ENCODE data around the gene SDC1. TPM values are rescaled to one million over a fixed set of nuclear protein-coding genes. Genes with fewer than 3 reads are reported as not detected.

Gene SDC1
- total RNA-seq, 1 donor from 2014 or later: 115 TPM

DNA sequence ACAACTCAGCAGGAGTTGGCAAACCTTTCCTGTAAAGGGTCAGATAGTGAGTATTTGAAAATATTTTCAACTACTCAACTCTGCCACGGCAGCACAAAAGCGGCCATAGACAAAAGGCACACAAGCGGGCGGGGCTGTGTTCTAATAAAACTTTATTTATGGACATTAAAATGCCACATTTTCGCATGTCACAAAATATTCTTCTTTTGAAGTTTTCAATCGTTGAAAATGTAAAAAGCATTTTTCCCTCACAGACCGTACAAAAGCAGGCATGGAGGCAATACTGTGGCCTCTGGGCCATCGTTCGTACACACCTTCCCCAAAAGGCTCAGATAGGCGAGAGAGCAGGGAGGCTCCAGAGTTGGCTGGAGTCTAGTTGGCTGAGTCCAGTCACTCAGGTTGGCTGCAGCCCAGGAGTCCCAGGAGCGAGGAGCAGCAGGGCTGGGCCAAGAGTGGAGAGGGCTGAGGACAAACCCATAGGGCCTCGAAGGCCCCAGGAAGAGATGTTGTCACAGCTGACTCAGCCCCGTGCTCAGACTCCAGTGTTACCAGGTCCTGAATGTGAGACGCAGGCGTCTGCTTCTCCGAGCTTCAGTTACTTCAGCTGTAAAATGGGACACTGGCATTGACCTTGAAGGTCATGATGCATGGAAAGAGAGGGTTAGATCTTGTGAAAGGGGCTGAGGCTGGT lies 42.5 kb downstream of the SDC1 start:
- no peak overlapping the region for H3K4me3 ChIP-seq (ENCODE audit: low read depth, low read length)
- DNase-seq (ENCODE audit: low read depth): peak; percentile 37
- TF ChIP-seq, protein P1, sequence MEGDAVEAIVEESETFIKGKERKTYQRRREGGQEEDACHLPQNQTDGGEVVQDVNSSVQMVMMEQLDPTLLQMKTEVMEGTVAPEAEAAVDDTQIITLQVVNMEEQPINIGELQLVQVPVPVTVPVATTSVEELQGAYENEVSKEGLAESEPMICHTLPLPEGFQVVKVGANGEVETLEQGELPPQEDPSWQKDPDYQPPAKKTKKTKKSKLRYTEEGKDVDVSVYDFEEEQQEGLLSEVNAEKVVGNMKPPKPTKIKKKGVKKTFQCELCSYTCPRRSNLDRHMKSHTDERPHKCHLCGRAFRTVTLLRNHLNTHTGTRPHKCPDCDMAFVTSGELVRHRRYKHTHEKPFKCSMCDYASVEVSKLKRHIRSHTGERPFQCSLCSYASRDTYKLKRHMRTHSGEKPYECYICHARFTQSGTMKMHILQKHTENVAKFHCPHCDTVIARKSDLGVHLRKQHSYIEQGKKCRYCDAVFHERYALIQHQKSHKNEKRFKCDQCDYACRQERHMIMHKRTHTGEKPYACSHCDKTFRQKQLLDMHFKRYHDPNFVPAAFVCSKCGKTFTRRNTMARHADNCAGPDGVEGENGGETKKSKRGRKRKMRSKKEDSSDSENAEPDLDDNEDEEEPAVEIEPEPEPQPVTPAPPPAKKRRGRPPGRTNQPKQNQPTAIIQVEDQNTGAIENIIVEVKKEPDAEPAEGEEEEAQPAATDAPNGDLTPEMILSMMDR (conservative IDR thresholded peaks at IDR 0.05; ENCODE audit: low read depth, low read length): no peak

DNA sequence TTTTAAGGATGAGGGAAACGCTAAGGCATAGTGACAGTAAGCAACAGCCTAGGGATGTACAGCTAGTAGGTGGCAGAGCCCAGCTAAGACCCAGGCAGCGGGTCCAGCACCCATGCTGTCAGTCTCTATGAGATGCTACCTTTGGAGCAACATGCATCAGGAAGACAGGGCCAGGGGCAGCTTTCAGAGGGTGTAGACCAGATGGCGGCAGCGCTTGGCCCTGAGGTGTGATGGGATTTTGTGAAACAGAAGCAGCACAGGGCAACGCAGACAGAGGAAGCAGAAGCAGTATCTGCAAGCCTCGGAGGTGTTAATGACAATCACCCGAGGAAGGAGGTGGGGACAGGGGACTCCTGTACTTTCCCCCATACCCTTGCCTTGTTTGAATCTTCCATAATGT lies 43.2 kb downstream of the SDC1 start:
- H3K4me3 ChIP-seq (ENCODE audit: low read depth, low read length): no peak overlapping the region
- TF ChIP-seq, protein P1 (conservative IDR thresholded peaks at IDR 0.05; ENCODE audit: low read depth, low read length): no peak
- DNase-seq (ENCODE audit: low read depth): no peak

GRCh38 chr2:20180676-20181648 lies 44.0 kb downstream of the SDC1 start:
- TF ChIP-seq, protein P1 (conservative IDR thresholded peaks at IDR 0.05; ENCODE audit: low read depth, low read length): no peak

DNA sequence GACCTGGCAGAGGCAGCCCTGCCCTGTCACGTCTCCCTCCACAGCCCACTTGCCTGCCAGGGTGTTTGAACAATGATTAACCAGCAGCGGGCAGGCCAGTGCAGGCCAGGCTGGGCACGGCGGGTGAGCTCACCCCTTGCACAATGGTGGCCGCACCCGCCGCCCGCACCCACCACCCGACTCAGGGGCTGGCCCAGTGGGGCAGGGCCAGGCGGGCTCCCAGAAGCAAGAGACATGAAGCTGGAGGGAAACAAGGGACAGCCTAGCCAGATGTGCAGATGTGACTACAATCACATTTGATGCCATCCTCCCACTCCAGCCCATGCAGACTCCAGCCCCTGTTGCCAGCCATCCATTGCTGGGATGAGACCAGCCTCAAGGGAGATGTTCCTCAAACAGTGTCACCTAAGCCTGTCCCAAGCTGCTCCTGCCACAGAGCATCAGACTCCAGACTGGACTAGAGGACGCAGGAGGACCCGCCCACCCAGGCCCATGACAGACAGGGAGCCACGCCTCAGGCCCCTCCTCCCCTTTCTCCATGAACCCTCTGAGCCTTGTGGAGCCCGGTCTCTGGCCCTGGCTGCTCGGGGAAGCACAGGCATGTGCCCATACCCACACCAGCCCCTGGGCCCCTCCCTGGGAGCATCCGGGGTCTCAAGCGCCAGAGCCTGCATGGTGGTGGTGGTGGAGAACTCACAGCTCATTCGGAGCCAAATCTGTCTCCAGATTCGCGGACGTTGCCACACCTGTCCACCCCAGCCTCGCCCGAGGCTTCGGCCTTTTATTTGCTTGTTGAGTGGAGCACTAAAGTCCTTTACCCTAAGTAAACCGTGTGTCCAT lies 45.0 kb downstream of the SDC1 start:
- DNase-seq (ENCODE audit: low read depth): no peak
- TF ChIP-seq, protein P1 (conservative IDR thresholded peaks at IDR 0.05; ENCODE audit: low read depth, low read length): no peak

More at GRCh38 chr2:20180676-20181648, 44.0 kb downstream of the SDC1 start:
- no peak overlapping the region for H3K4me3 ChIP-seq (ENCODE audit: low read depth, low read length)
- DNase-seq (ENCODE audit: low read depth): no peak

DNA sequence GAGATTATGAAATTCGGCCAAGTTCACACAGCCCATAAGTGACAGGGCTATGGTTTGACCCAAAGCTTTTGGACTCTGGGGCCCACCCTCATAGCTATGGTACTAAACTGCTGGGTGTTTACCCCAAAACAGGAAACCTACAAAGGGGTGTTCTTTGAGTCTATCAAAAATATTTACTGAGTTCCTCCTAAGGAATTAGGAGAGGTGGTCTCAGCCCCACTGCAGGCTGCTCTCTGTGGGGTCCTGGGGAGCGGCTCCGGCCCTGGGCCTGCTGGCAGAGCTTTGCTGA lies 45.5 kb downstream of the SDC1 start:
- TF ChIP-seq, protein P1 (conservative IDR thresholded peaks at IDR 0.05; ENCODE audit: low read depth, low read length): no peak
- H3K4me3 ChIP-seq (ENCODE audit: low read depth, low read length): no peak overlapping the region
- DNase-seq (ENCODE audit: low read depth): no peak

More for the DNA sequence above, 45.0 kb downstream of the SDC1 start:
- no peak overlapping the region for H3K4me3 ChIP-seq (ENCODE audit: low read depth, low read length)

GRCh38 chr2:20178666-20179465 lies 46.1 kb downstream of the SDC1 start:
- no peak overlapping the region for H3K4me3 ChIP-seq (ENCODE audit: low read depth, low read length)
- TF ChIP-seq, protein P1 (conservative IDR thresholded peaks at IDR 0.05; ENCODE audit: low read depth, low read length): no peak
- DNase-seq (ENCODE audit: low read depth): no peak
